Measurements from ENCODE around the gene HOXA11. TPM values are rescaled to one million over a fixed set of nuclear protein-coding genes. Genes with fewer than 3 reads are reported as not detected.

Gene HOXA11
- total and polyA plus RNA-seq, 4 donors = not detected

GRCh38 chr7:27153526-27153925 is 31.5 kb downstream of the HOXA11 start:
- Histone ChIP-seq H3K9me3 (ENCODE audit: control insufficient read depth in 4 of 4, low read length in 3 of 4) (peaks cover 0 to 5% (median 0%) of the 10 kb centered on the region in 4 donors), H3K36me3 (ENCODE audit: control insufficient read depth in 4 of 4, insufficient read depth in 3 of 4, low read depth in 1 of 4, low read length in 3 of 4) (no peaks in the 10 kb centered on the region), H3K27ac (ENCODE audit: low read depth in 1 of 2, low read length in 2 of 2) (no peak overlapping the region), H3K27me3 (ENCODE audit: control insufficient read depth in 4 of 4, insufficient read depth in 4 of 4, low read length in 3 of 4) (peaks cover 15 to 51% (median 38%) of the 10 kb centered on the region in 4 donors), H3K4me3 (ENCODE audit: low read depth in 1 of 3, low read length in 3 of 3) (no peak overlapping the region), H3K9ac (ENCODE audit: low read depth in 1 of 2, low read length in 2 of 2) (no peak overlapping the region), H3K4me1 (ENCODE audit: control insufficient read depth in 4 of 4, insufficient read depth in 4 of 4, low read length in 3 of 4) (peaks cover 11 to 36% (median 20%) of the 10 kb centered on the region in 4 donors)
- 23% methylated on average over 3 of the region's 3 CpGs for WGBS
- TF ChIP-seq MAX (IDR thresholded peaks at IDR 0.05) (no peak), ATF3 (IDR thresholded peaks at IDR 0.05) (no peak), ZBTB33 (IDR thresholded peaks at IDR 0.05) (no peak), RAD21 (IDR thresholded peaks at IDR 0.05) (no peak), NR2F2 (IDR thresholded peaks at IDR 0.05) (no peak), JUND (IDR thresholded peaks at IDR 0.05) (no peak), CTCF (IDR thresholded peaks at IDR 0.05; ENCODE audit: low read depth, low read length, missing input control) (no peak), REST (IDR thresholded peaks at IDR 0.05) (no peak), FOXA2 (IDR thresholded peaks at IDR 0.05) (no peak), FOXA1 (IDR thresholded peaks at IDR 0.05) (no peak), RXRA (IDR thresholded peaks at IDR 0.05) (no peak), EGR1 (IDR thresholded peaks at IDR 0.05; ENCODE audit: low read depth in 2 of 2) (no peak), TAF1 (conservative IDR thresholded peaks at IDR 0.05) (no peak), HNF4A (conservative IDR thresholded peaks at IDR 0.05) (no peak), HNF4G (IDR thresholded peaks at IDR 0.05) (no peak), YY1 (IDR thresholded peaks at IDR 0.05) (no peak)
- DNase-seq (ENCODE audit: low spot score) = no peak
